ENCODE data around the gene PTCH1. TPM values are rescaled to one million over a fixed set of nuclear protein-coding genes. Genes with fewer than 3 reads are reported as not detected.

The PTCH1 gene
- total RNA-seq, 3 donors from 2014 or later = 11.9 to 38.1 (median 32.1) TPM

- H3K36me3 ChIP-seq (ENCODE audit: low read depth) = no peaks in the 10 kb centered on the region
- H3K4me1 ChIP-seq (ENCODE audit: low read depth) = peaks cover 8% of the 10 kb centered on the region
- peak overlapping the region; percentile 70 for H3K4me3 ChIP-seq
- peak; percentile 23 for ATAC-seq
- DNase-seq = peak; percentile 81 to 90 (median 86)
- intact Hi-C loops (cut with DNase I, micrococcal nuclease) = no loop called here
- H3K9me3 ChIP-seq = no peaks in the 10 kb centered on the region
- TF ChIP-seq CTCF (IDR thresholded peaks at IDR 0.05) = no peak
These were observed 7.6 kb downstream of the PTCH1 start for GRCh38 chr9:95508968-95509850.

GRCh38 chr9:95508242-95508967 is 8.4 kb downstream of the PTCH1 start:
- Histone ChIP-seq H3K36me3 (ENCODE audit: low read depth) (no peaks in the 10 kb centered on the region), H3K4me1 (ENCODE audit: low read depth) (peaks cover 8% of the 10 kb centered on the region), H3K9me3 (no peaks in the 10 kb centered on the region), H3K4me3 (peak overlapping the region; percentile 70)
- no peak for ATAC-seq
- DNase-seq = peak in 1 of 3 donors; percentile 56
- no peak for TF ChIP-seq CTCF (IDR thresholded peaks at IDR 0.05)
- intact Hi-C loops (cut with DNase I, micrococcal nuclease) = no loop called here

GRCh38 chr9:95507464-95508241 is 9.1 kb downstream of the PTCH1 start:
- no peaks in the 10 kb centered on the region for H3K36me3 ChIP-seq (ENCODE audit: low read depth)
- peak; percentile 72 to 77 (median 76) for DNase-seq
- H3K4me3 ChIP-seq = peak overlapping the region; percentile 70
- intact Hi-C loops (cut with DNase I, micrococcal nuclease) = no loop called here
- peaks cover 8% of the 10 kb centered on the region for H3K4me1 ChIP-seq (ENCODE audit: low read depth)
- no peak for TF ChIP-seq CTCF (IDR thresholded peaks at IDR 0.05)
- no peaks in the 10 kb centered on the region for H3K9me3 ChIP-seq
- peak; percentile 30 for ATAC-seq

- Histone ChIP-seq H3K9me3 (no peaks in the 10 kb centered on the region), H3K4me1 (ENCODE audit: low read depth) (peaks cover 6% of the 10 kb centered on the region), H3K4me3 (peak overlapping the region; percentile 70), H3K36me3 (ENCODE audit: low read depth) (no peaks in the 10 kb centered on the region)
- peak; percentile 23 for ATAC-seq
- peak; percentile 54 to 74 (median 71) for DNase-seq
- no peak for TF ChIP-seq CTCF (IDR thresholded peaks at IDR 0.05)
- intact Hi-C loops (cut with DNase I, micrococcal nuclease) = no loop called here
These were observed 9.9 kb downstream of the PTCH1 start for GRCh38 chr9:95506678-95507463.

- no peak for TF ChIP-seq CTCF (IDR thresholded peaks at IDR 0.05)
- DNase-seq (peak in 2 of 3 donors; percentile 42 to 59), ATAC-seq (peak; percentile 7)
- no peaks in the 10 kb centered on the region for H3K9me3 ChIP-seq
- intact Hi-C loops (cut with DNase I, micrococcal nuclease) = no loop called here
- H3K4me1 ChIP-seq (ENCODE audit: low read depth) = peaks cover under 1% of the 10 kb centered on the region
- H3K4me3 ChIP-seq = peak overlapping the region; percentile 70
- no peaks in the 10 kb centered on the region for H3K36me3 ChIP-seq (ENCODE audit: low read depth)
These were observed 10.4 kb downstream of the PTCH1 start for GRCh38 chr9:95506428-95506677.

Measured in mucosa of descending colon (tissue), 3 donors.